Activated T-helper 2 cell treated with anti-CD3 and anti-CD28 coated beads, Interferon-gamma antibody, Interleukin-2, Interleukin-4, amounts not matched to agents 10 μg/mL and 5 μg/mL and 100 μg/mL, durations not matched to agents 14 hours and 24 hours and 36 hours (primary cell): ENCODE data around the gene SSH3. TPM values are rescaled to one million over a fixed set of nuclear protein-coding genes. Genes with fewer than 3 reads are reported as not detected.
A peak's percentile ranks its signal among the peaks of the same experiment; 100 is the strongest.
"Not testable (repeated sequence)": the region's sequence is repeated elsewhere in the genome, so short reads cannot be mapped to it uniquely, and the experiment has no call there.

ENCODE experiments used
- DNase-seq: peaks from one replicate; pipeline ENCODE4 v3.0.0; 2021; ENCODE audit warnings: low spot score
- H3K27ac Mint-ChIP-seq: one replicate; pipeline ENCODE4 v1.8.0; 2021; ENCODE audit warnings: mixed read lengths
- H3K27me3 Mint-ChIP-seq: one replicate; pipeline ENCODE4 v1.8.0; 2021; ENCODE audit warnings: low read depth, mixed read lengths
- H3K36me3 Mint-ChIP-seq: one replicate; pipeline ENCODE4 v1.8.0; 2021; ENCODE audit warnings: low read depth, mixed read lengths
- H3K4me1 Mint-ChIP-seq: one replicate; pipeline ENCODE4 v1.8.0; 2021; ENCODE audit warnings: low read depth, mixed read lengths
- H3K4me3 Mint-ChIP-seq: one replicate; pipeline ENCODE4 v1.8.0; 2021; ENCODE audit warnings: low read depth, mild to moderate bottlenecking, moderate library complexity, mixed read lengths
- H3K9me3 Mint-ChIP-seq: one replicate; pipeline ENCODE4 v1.8.0; 2021; ENCODE audit warnings: mixed read lengths
- intact Hi-C: fragments of 100-400 bp; cut with micrococcal nuclease; formaldehyde crosslinking; loops from one replicate; pipeline ENCODE4 v1.15.1; 2023
- total RNA-seq: library from RNA; stranded (reverse); gene quantifications from 2 replicates; pipeline ENCODE4 v1.2.3, GENCODE V29; 2022

Gene SSH3
- total RNA-seq, 1 donor from 2014 or later, result 16.2 TPM

- no peaks in the 10 kb centered on the region for H3K36me3 Mint-ChIP-seq
- intact Hi-C loops, result loop anchor here (1.0 to 5.0 kb wide), 4 partner anchors 29 to 200 kb away; partner anchors contain the start of genes KDM2A and POLD4
- peaks cover 3% of the 10 kb centered on the region for H3K27me3 Mint-ChIP-seq
- no peak for DNase-seq
- H3K27ac Mint-ChIP-seq, result peak overlapping the region; percentile 98
- peak overlapping the region; percentile 96 for H3K4me3 Mint-ChIP-seq
- no peaks in the 10 kb centered on the region for H3K9me3 Mint-ChIP-seq
- H3K4me1 Mint-ChIP-seq, result peaks cover 36% of the 10 kb centered on the region
Observed at GRCh38 chr11:67316882-67317204, 13.5 kb downstream of the SSH3 start.

GRCh38 chr11:67317205-67317887 lies 14.0 kb downstream of the SSH3 start:
- H3K9me3 Mint-ChIP-seq, result no peaks in the 10 kb centered on the region
- H3K27ac Mint-ChIP-seq, result peak overlapping the region; percentile 98
- intact Hi-C loops, result loop anchor here (1.0 to 5.0 kb wide), 4 partner anchors 29 to 200 kb away; partner anchors contain the start of genes KDM2A and POLD4
- peak; percentile 98 for DNase-seq
- no peaks in the 10 kb centered on the region for H3K36me3 Mint-ChIP-seq
- peak overlapping the region; percentile 96 for H3K4me3 Mint-ChIP-seq
- peaks cover 3% of the 10 kb centered on the region for H3K27me3 Mint-ChIP-seq
- H3K4me1 Mint-ChIP-seq, result peaks cover 32% of the 10 kb centered on the region

DNA sequence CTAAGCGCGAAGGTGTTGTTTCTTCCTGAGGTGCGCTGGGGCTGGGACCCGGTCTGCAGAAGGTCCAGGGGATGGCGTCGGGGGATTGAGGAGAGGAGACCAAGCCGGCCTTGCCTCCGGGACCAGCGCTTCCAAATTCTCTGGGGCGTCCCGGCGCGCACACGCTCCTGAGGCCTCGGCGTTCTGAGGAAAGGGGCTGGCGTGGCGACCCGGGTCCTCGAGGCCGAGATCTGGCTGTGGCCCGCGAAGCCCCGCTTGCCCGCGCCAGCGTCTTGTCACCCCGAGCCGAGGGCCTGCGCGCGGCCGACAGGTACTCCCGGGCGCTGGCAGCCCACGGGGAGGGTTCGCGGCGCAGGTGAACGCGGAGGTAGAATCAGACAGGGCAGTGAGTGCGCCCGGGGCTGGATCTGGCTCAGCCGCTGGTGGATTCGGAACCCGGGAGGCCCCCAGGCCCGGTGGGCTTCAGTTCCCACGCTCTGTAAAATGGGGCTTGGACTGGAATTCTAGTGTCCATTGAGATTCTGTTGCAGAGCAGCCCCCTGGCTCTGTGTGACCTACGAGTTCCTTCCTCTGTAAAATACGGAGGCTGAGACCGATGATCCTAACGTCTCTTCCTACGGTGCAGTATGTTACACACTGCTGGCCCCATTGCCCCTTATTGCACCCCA lies 14.7 kb downstream of the SSH3 start:
- peak overlapping the region; percentile 96 for H3K4me3 Mint-ChIP-seq
- intact Hi-C loops, result loop anchor here (1.0 to 5.0 kb wide), 4 partner anchors 30 to 201 kb away; partner anchors contain the start of genes KDM2A and POLD4
- H3K4me1 Mint-ChIP-seq, result peaks cover 26% of the 10 kb centered on the region
- peak overlapping the region; percentile 98 for H3K27ac Mint-ChIP-seq
- no peak for DNase-seq
- H3K27me3 Mint-ChIP-seq, result peaks cover 3% of the 10 kb centered on the region
- H3K36me3 Mint-ChIP-seq, result no peaks in the 10 kb centered on the region
- no peaks in the 10 kb centered on the region for H3K9me3 Mint-ChIP-seq

DNA sequence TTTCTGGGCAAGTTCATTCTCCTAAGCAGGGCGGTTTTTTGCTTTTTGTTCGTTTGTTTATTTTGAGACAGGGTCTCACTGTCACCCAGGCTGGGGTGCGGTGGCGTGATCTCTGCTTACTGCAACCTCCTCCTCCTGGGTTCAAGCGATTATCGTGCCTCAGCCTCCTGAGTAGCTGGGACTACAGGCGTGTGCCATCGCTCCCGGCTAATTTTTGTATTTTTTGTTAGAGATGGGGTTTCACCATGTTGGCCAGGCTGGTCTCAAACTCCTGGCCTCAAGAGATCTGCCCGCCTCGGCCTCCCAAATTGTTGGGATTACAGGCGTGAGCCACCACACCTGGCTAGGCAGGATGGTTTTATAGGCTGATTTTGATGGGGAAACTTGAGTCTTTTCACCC lies 15.5 kb downstream of the SSH3 start:
- peak overlapping the region; percentile 96 for H3K4me3 Mint-ChIP-seq
- peaks cover 18% of the 10 kb centered on the region for H3K4me1 Mint-ChIP-seq
- not testable (repeated sequence) for H3K9me3 Mint-ChIP-seq, DNase-seq, H3K27me3 Mint-ChIP-seq, H3K36me3 Mint-ChIP-seq, H3K27ac Mint-ChIP-seq
- intact Hi-C loops, result loop anchor here (5.0 kb wide), 2 partner anchors 33 to 202 kb away; partner anchors contain the start of genes KDM2A and POLD4

DNA sequence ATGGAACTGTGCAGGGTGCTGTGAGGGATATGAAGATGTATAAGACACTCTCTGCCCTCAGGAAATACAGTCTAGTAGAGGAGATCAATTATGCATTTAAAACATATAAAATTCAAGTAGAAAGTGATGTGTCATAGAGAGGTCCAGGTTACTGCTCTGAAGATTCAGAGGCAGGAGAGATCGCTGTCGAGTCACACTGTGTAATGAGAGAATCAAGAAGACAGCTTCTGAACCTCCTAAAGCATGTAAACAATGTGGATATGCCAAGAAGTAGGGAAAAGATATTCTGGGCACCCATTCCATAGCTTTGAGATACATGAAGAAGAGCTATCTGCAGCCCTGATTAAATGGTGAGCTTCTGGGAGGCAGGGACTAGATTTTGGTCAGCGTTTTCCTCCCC lies 16.7 kb downstream of the SSH3 start:
- H3K27ac Mint-ChIP-seq, result no peak overlapping the region
- no peak for DNase-seq
- peaks cover 15% of the 10 kb centered on the region for H3K4me1 Mint-ChIP-seq
- H3K4me3 Mint-ChIP-seq, result no peak overlapping the region
- no peaks in the 10 kb centered on the region for H3K9me3 Mint-ChIP-seq
- peaks cover 3% of the 10 kb centered on the region for H3K27me3 Mint-ChIP-seq
- intact Hi-C loops, result no loop called here
- no peaks in the 10 kb centered on the region for H3K36me3 Mint-ChIP-seq

GRCh38 chr11:67320691-67321090 lies 17.4 kb downstream of the SSH3 start:
- Mint-ChIP-seq H3K36me3 (no peaks in the 10 kb centered on the region), H3K4me1 (peaks cover 11% of the 10 kb centered on the region), H3K4me3 (no peak overlapping the region), H3K27me3 (peaks cover 3% of the 10 kb centered on the region), H3K9me3 (no peaks in the 10 kb centered on the region), H3K27ac (no peak overlapping the region)
- DNase-seq, result no peak
- intact Hi-C loops, result no loop called here

GRCh38 chr11:67321313-67321871 lies 18.1 kb downstream of the SSH3 start:
- no peak overlapping the region for H3K27ac Mint-ChIP-seq
- no peak for DNase-seq
- H3K4me3 Mint-ChIP-seq, result no peak overlapping the region
- no peaks in the 10 kb centered on the region for H3K9me3 Mint-ChIP-seq
- intact Hi-C loops, result no loop called here
- peaks cover 3% of the 10 kb centered on the region for H3K27me3 Mint-ChIP-seq
- no peaks in the 10 kb centered on the region for H3K36me3 Mint-ChIP-seq
- H3K4me1 Mint-ChIP-seq, result peaks cover 12% of the 10 kb centered on the region

GRCh38 chr11:67322049-67322448 lies 18.7 kb downstream of the SSH3 start:
- H3K4me3 Mint-ChIP-seq, result no peak overlapping the region
- no peaks in the 10 kb centered on the region for H3K36me3 Mint-ChIP-seq
- H3K9me3 Mint-ChIP-seq, result no peaks in the 10 kb centered on the region
- peaks cover 9% of the 10 kb centered on the region for H3K4me1 Mint-ChIP-seq
- no peak overlapping the region for H3K27ac Mint-ChIP-seq
- no peak for DNase-seq
- intact Hi-C loops, result no loop called here
- peaks cover 3% of the 10 kb centered on the region for H3K27me3 Mint-ChIP-seq

GRCh38 chr11:67323526-67323925 lies 20.2 kb downstream of the SSH3 start:
- intact Hi-C loops, result no loop called here
- Mint-ChIP-seq H3K27me3 (peaks cover 2% of the 10 kb centered on the region), H3K4me3 (no peak overlapping the region)

DNA sequence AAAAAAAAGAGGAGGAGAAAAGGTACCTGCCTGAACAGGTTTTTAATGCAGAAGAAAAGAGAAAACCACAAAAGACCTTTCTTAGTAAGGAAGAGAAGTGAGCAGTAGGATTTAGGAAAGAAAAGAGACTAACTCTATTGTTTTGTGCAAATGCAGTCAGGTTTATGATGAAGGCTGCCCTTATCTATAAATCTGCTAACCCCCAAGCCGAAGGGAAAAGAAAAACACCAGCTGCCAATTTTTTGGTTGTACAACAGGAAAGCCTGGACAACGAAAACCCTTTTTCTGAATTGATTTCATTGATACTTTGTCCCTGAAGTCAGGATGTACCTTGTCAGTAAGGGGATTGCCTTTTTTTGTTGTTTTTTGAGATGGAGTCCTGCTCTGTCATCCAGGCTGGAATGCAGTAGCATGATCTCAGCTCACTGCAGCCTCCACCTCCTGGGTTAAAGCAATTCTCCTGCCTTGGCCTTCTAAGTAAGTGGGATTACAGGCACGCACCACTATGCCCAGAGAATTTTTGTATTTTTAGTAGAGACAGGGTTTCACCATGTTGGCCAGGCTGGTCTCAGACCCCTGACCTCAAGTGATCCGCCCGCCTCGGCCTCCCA lies 28.9 kb downstream of the SSH3 start:
- DNase-seq, result no peak
- Mint-ChIP-seq H3K27me3 (no peaks in the 10 kb centered on the region), H3K27ac (no peak overlapping the region), H3K36me3 (no peaks in the 10 kb centered on the region), H3K4me3 (no peak overlapping the region), H3K4me1 (no peaks in the 10 kb centered on the region), H3K9me3 (no peaks in the 10 kb centered on the region)
- intact Hi-C loops, result no loop called here

More at GRCh38 chr11:67323526-67323925, 20.2 kb downstream of the SSH3 start:
- H3K27ac Mint-ChIP-seq, result no peak overlapping the region
- no peaks in the 10 kb centered on the region for H3K9me3 Mint-ChIP-seq
- no peaks in the 10 kb centered on the region for H3K36me3 Mint-ChIP-seq
- H3K4me1 Mint-ChIP-seq, result peaks cover 4% of the 10 kb centered on the region
- no peak for DNase-seq

DNA sequence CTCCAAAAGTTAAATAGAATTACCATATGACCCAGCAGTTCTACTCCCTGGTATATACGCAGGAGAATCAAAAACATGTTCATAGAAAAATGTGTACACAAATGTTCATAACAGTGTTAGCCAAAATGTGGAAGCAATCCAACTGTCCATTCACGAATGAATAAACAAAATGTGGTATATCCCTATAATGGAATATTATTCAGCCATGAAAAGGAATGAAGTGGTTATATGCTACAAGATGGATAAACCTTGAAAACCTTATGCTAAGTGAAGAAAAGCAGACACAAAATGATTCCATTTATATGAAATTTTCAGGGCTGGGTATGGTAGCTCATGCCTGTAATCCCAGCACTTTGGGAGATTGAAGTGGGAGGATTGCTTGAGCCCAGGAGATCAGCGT lies 33.9 kb downstream of the SSH3 start:
- no peak for DNase-seq
- no peaks in the 10 kb centered on the region for H3K9me3 Mint-ChIP-seq

GRCh38 chr11:67344264-67344663 lies 40.9 kb downstream of the SSH3 start:
- no peaks in the 10 kb centered on the region for H3K36me3 Mint-ChIP-seq
- H3K9me3 Mint-ChIP-seq, result no peaks in the 10 kb centered on the region
- no peaks in the 10 kb centered on the region for H3K27me3 Mint-ChIP-seq
- H3K4me3 Mint-ChIP-seq, result no peak overlapping the region
- peaks cover 23% of the 10 kb centered on the region for H3K4me1 Mint-ChIP-seq
- DNase-seq, result no peak
- intact Hi-C loops, result no loop called here
- H3K27ac Mint-ChIP-seq, result peak overlapping the region; percentile 67

More for the DNA sequence above, 33.9 kb downstream of the SSH3 start:
- H3K4me3 Mint-ChIP-seq, result no peak overlapping the region
- H3K4me1 Mint-ChIP-seq, result no peaks in the 10 kb centered on the region
- H3K36me3 Mint-ChIP-seq, result no peaks in the 10 kb centered on the region
- intact Hi-C loops, result no loop called here
- H3K27me3 Mint-ChIP-seq, result no peaks in the 10 kb centered on the region
- no peak overlapping the region for H3K27ac Mint-ChIP-seq
